Mammary epithelial cell (primary cell): ENCODE data around the gene MTSS2.

Experiments
- CTCF ChIP-seq, 2 donors: IDR thresholded peaks in 1 of 2; conservative IDR thresholded peaks in 1 of 2; 2 replicates each; pipeline ENCODE4 v1.5.1; 2011 to 2012; ENCODE audit warnings: inconsistent platforms in 2 of 2, low read length in 2 of 2, mild to moderate bottlenecking in 2 of 2, control low read depth in 1 of 2, low read depth in 1 of 2; ENCODE audit not compliant: insufficient read depth in 1 of 2; ENCODE audit errors: extremely low read depth in 1 of 2
- EZH2 ChIP-seq: IDR thresholded peaks from 2 replicates; pipeline ENCODE4 v1.6.1; 2012; ENCODE audit warnings: low read length, inconsistent platforms, borderline replicate concordance

GRCh38 chr16:70646260-70647241 is 39.3 kb downstream of the MTSS2 start, which contains the start of gene IL34:
- TF ChIP-seq CTCF (conservative IDR thresholded peaks at IDR 0.05 in 1 of 2, IDR thresholded peaks at IDR 0.05 in 1 of 2; ENCODE audit: extremely low read depth in 1 of 2, insufficient read depth in 1 of 2, low read depth in 1 of 2, low read length in 2 of 2) (no peak), EZH2 (no peak)
